Trophoblast cell (in vitro differentiated cells and primary cell): Measurements from ENCODE around the gene FBXL22.
"Not testable (repeated sequence)": the region's sequence is repeated elsewhere in the genome, so short reads cannot be mapped to it uniquely, and the experiment has no call there.

Source experiments
- DNase-seq, 2 donors: peaks; one replicate each; pipeline ENCODE4 v3.0.0-alpha.2; 2016
- H2AFZ ChIP-seq: 2 replicates; pipeline ENCODE4 v1.6.1; 2013; ENCODE audit warnings: low read length, moderate library complexity, mild to moderate bottlenecking; ENCODE audit not compliant: insufficient read depth, poor library complexity
- H2AK5ac ChIP-seq: 2 replicates; pipeline ENCODE4 v1.6.1; 2013; ENCODE audit warnings: mild to moderate bottlenecking, low read length
- H2BK120ac ChIP-seq: 2 replicates; pipeline ENCODE4 v1.6.1; 2013; ENCODE audit warnings: low read length, mild to moderate bottlenecking, moderate library complexity; ENCODE audit not compliant: insufficient read depth, poor library complexity
- H2BK12ac ChIP-seq: 2 replicates; pipeline ENCODE4 v1.6.1; 2013; ENCODE audit warnings: mild to moderate bottlenecking, low read length, moderate library complexity
- H2BK5ac ChIP-seq: 2 replicates; pipeline ENCODE4 v1.6.1; 2013; ENCODE audit warnings: low read length, low read depth, moderate library complexity, mild to moderate bottlenecking; ENCODE audit not compliant: poor library complexity
- H3K14ac ChIP-seq: 2 replicates; pipeline ENCODE4 v1.6.1; 2013; ENCODE audit warnings: mild to moderate bottlenecking, low read length
- H3K18ac ChIP-seq: 2 replicates; pipeline ENCODE4 v1.6.1; 2013; ENCODE audit warnings: mild to moderate bottlenecking, low read length
- H3K23ac ChIP-seq: 2 replicates; pipeline ENCODE4 v1.6.1; 2013; ENCODE audit warnings: low read length
- H3K27ac ChIP-seq: 2 replicates; pipeline ENCODE4 v1.5.1; 2013; ENCODE audit warnings: low read depth, mild to moderate bottlenecking, inconsistent platforms, low read length, moderate library complexity
- H3K27me3 ChIP-seq: 2 replicates; pipeline ENCODE4 v1.6.1; 2013; ENCODE audit warnings: inconsistent platforms, mild to moderate bottlenecking, low read length, moderate library complexity; ENCODE audit not compliant: insufficient read depth
- H3K36me3 ChIP-seq, 2 experiments: 1 replicate in 1 of 2; 2 replicates in 1 of 2; pipeline ENCODE4 v1.6.1; 2013; ENCODE audit warnings: low read length in 2 of 2, mild to moderate bottlenecking in 2 of 2, moderate library complexity in 1 of 2; ENCODE audit not compliant: insufficient read depth in 2 of 2, control insufficient read depth in 1 of 2
- H3K4ac ChIP-seq: 2 replicates; pipeline ENCODE4 v1.6.1; 2013; ENCODE audit warnings: low read depth, mild to moderate bottlenecking, low read length, moderate library complexity
- H3K4me1 ChIP-seq, 2 experiments: 1 replicate in 1 of 2; 2 replicates in 1 of 2; pipeline ENCODE4 v1.6.1; 2013; ENCODE audit warnings: low read length in 2 of 2, mild to moderate bottlenecking in 2 of 2, moderate library complexity in 1 of 2; ENCODE audit not compliant: insufficient read depth in 2 of 2, control insufficient read depth in 1 of 2
- H3K4me2 ChIP-seq: 2 replicates; pipeline ENCODE4 v1.6.1; 2013; ENCODE audit warnings: inconsistent platforms, mild to moderate bottlenecking, low read length, moderate library complexity
- H3K4me3 ChIP-seq: 2 replicates; pipeline ENCODE4 v1.5.1; 2013; ENCODE audit warnings: mild to moderate bottlenecking, low read depth, low read length, inconsistent platforms
- H3K79me1 ChIP-seq: one replicate; pipeline ENCODE4 v1.6.1; 2013; ENCODE audit warnings: low read length
- H3K79me2 ChIP-seq: 2 replicates; pipeline ENCODE4 v1.6.1; 2013; ENCODE audit warnings: low read length, mild to moderate bottlenecking; ENCODE audit not compliant: control insufficient read depth, insufficient read depth, poor library complexity
- H3K9ac ChIP-seq: 2 replicates; pipeline ENCODE4 v1.6.1; 2013; ENCODE audit warnings: mild to moderate bottlenecking, low read length
- H3K9me3 ChIP-seq: 2 replicates; pipeline ENCODE4 v1.6.1; 2013; ENCODE audit warnings: low read depth, mild to moderate bottlenecking, control low read depth, inconsistent platforms, low read length; ENCODE audit not compliant: insufficient read depth
- H4K12ac ChIP-seq: 2 replicates; pipeline ENCODE4 v1.6.1; 2013; ENCODE audit warnings: low read depth, mild to moderate bottlenecking, low read length, moderate library complexity
- H4K8ac ChIP-seq: 2 replicates; pipeline ENCODE4 v1.6.1; 2013; ENCODE audit warnings: low read depth, mild to moderate bottlenecking, low read length, moderate library complexity
- H4K91ac ChIP-seq: one replicate; pipeline ENCODE4 v1.6.1; 2013; ENCODE audit warnings: low read depth, mild to moderate bottlenecking, low read length, moderate library complexity
- WGBS: extraction: QIAGEN DNeasy Blood & Tissue Kit; methylation state at CpG from one replicate; pipeline ENCODE4 v1.1.7; 2013; ENCODE audit warnings: missing lambda C conversion rate; ENCODE audit not compliant: insufficient read length, insufficient coverage; ENCODE audit errors: extremely low coverage; 5-methylcytosine and 5-hydroxymethylcytosine counted together

The FBXL22 gene

DNA sequence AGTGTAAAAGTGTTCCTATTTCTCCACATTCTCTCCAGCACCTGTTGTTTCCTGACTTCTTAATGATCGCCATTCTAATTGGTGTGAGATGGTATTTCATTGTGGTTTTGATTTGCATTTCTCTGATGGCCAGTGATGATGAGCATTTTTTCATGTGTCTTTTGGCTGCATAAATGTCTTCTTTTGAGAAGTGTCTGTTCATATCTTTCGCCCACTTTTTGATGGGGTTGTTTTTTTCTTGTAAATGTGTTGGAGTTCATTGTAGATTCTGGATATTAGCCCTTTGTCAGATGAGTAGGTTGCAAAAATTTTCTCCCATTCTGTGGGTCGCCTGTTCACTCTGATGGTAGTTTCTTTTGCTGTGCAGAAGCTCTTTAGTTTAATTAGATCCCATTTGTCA is 20.4 kb downstream of the FBXL22 start:
- H2AFZ ChIP-seq, H3K9me3 ChIP-seq, H3K27me3 ChIP-seq, H3K4me3 ChIP-seq, H4K12ac ChIP-seq, H3K23ac ChIP-seq, H4K91ac ChIP-seq, H2AK5ac ChIP-seq, H3K4me1 ChIP-seq, H2BK12ac ChIP-seq, H3K4me2 ChIP-seq, H3K14ac ChIP-seq, H2BK120ac ChIP-seq, H3K9ac ChIP-seq, H3K79me1 ChIP-seq, H3K79me2 ChIP-seq, H4K8ac ChIP-seq, H3K4ac ChIP-seq, H3K18ac ChIP-seq, H3K27ac ChIP-seq, DNase-seq, H2BK5ac ChIP-seq: not testable (repeated sequence)
- WGBS = no CpG with 5 or more reads among the region's 3 CpGs
- H3K36me3 ChIP-seq = peaks cover 11 to 18% of the 10 kb centered on the region in 2 experiments

GRCh38 chr15:63620760-63621159 is 23.6 kb downstream of the FBXL22 start:
- not testable (repeated sequence) for DNase-seq, H3K27me3 ChIP-seq, H3K9ac ChIP-seq, H2BK12ac ChIP-seq, H2AFZ ChIP-seq, H3K4me3 ChIP-seq, H2BK5ac ChIP-seq, H3K23ac ChIP-seq, H2BK120ac ChIP-seq, H3K4me2 ChIP-seq, H4K12ac ChIP-seq, H3K79me1 ChIP-seq, H3K14ac ChIP-seq, H3K4ac ChIP-seq, H4K91ac ChIP-seq, H3K9me3 ChIP-seq, H3K79me2 ChIP-seq, H3K27ac ChIP-seq, H2AK5ac ChIP-seq, H3K4me1 ChIP-seq, H4K8ac ChIP-seq, H3K18ac ChIP-seq
- no CpG with 5 or more reads among the region's 2 CpGs for WGBS
- peaks cover 19 to 24% of the 10 kb centered on the region in 2 experiments for H3K36me3 ChIP-seq

- H3K79me2 ChIP-seq = no peaks in the 10 kb centered on the region
- H4K8ac ChIP-seq = no peak overlapping the region
- H3K9me3 ChIP-seq = no peaks in the 10 kb centered on the region
- H3K4me2 ChIP-seq = no peak overlapping the region
- no peak overlapping the region for H4K12ac ChIP-seq
- no CpG with 5 or more reads among the region's 8 CpGs for WGBS
- H4K91ac ChIP-seq = no peak overlapping the region
- no peak overlapping the region for H3K9ac ChIP-seq
- no peaks in the 10 kb centered on the region for H3K79me1 ChIP-seq
- peaks cover 30 to 40% of the 10 kb centered on the region in 2 experiments for H3K36me3 ChIP-seq
- DNase-seq = no peak
- H3K4ac ChIP-seq = no peak overlapping the region
- no peak overlapping the region for H3K4me3 ChIP-seq
- H2AFZ ChIP-seq = no peak overlapping the region
- no peak overlapping the region for H3K27ac ChIP-seq
- no peaks in the 10 kb centered on the region for H3K4me1 ChIP-seq
- H2BK5ac ChIP-seq = no peak overlapping the region
- H2BK12ac ChIP-seq = no peak overlapping the region
- no peak overlapping the region for H3K23ac ChIP-seq
- no peak overlapping the region for H3K14ac ChIP-seq
- no peaks in the 10 kb centered on the region for H3K27me3 ChIP-seq
- no peak overlapping the region for H2BK120ac ChIP-seq
- no peak overlapping the region for H3K18ac ChIP-seq
- no peak overlapping the region for H2AK5ac ChIP-seq
These were observed 26.2 kb downstream of the FBXL22 start for GRCh38 chr15:63623232-63623969.

DNA sequence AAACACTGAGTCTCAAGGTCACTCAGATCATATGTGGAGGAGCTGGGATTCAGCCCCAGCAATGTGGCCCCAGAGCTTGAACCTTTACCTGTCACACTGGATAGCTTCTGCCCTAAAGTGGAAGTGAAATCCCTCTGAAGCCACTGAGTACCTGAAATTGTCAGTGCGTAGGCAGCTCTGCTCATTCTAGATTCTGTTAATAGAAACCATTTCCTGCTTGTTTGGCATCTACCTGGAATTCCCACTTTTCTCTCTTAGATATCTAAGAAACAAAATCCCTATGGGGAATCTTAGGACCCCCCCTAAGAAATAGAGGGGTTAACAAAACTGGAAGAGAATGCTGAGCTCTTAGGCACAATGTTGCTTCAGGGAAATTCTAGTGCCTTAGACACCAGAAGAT is 29.8 kb downstream of the FBXL22 start:
- Histone ChIP-seq H3K36me3 (peaks cover 47 to 63% of the 10 kb centered on the region in 2 experiments), H3K79me1 (no peaks in the 10 kb centered on the region), H2AFZ (no peak overlapping the region), H4K8ac (no peak overlapping the region), H2BK5ac (no peak overlapping the region), H3K18ac (no peak overlapping the region), H3K79me2 (no peaks in the 10 kb centered on the region), H3K27ac (no peak overlapping the region), H3K4ac (no peak overlapping the region), H3K4me2 (no peak overlapping the region), H3K4me1 (no peaks in the 10 kb centered on the region), H3K9me3 (no peaks in the 10 kb centered on the region), H3K27me3 (no peaks in the 10 kb centered on the region), H3K23ac (no peak overlapping the region), H3K9ac (no peak overlapping the region), H4K91ac (no peak overlapping the region), H4K12ac (no peak overlapping the region), H3K4me3 (no peak overlapping the region), H3K14ac (no peak overlapping the region), H2BK120ac (no peak overlapping the region), H2BK12ac (no peak overlapping the region), H2AK5ac (no peak overlapping the region)
- WGBS = no CpG with 5 or more reads among the region's 1 CpG
- DNase-seq = no peak
